ENCODE results near the gene UQCR11. TPM values are rescaled to one million over a fixed set of nuclear protein-coding genes. Genes with fewer than 3 reads are reported as not detected.

UQCR11 gene
- polyA plus RNA-seq, 3 donors: 55.6 to 731 (median 659) TPM

- H3K27ac Mint-ChIP-seq: no peak overlapping the region
- Histone ChIP-seq H3K4me1 (ENCODE audit: control insufficient read depth in 1 of 2, insufficient read depth in 2 of 2, low read length in 2 of 2) (no peaks in the 10 kb centered on the region), H3K36me3 (replicated peaks in 1 of 2; ENCODE audit: control insufficient read depth in 1 of 2, insufficient read depth in 2 of 2, low read length in 2 of 2) (peaks cover 31 to 44% of the 10 kb centered on the region in 2 donors), H3K27me3 (ENCODE audit: control insufficient read depth in 2 of 2, insufficient read depth in 2 of 2, low read length in 2 of 2) (no peaks in the 10 kb centered on the region), H3K27ac (ENCODE audit: low read depth in 1 of 2, low read length in 2 of 2) (no peak overlapping the region), H3K9me3 (replicated peaks in 1 of 2; ENCODE audit: control insufficient read depth in 1 of 2, insufficient read depth in 1 of 2, low read length in 2 of 2) (no peaks in the 10 kb centered on the region), H3K9ac (ENCODE audit: insufficient read depth, low read length, poor library complexity, severe bottlenecking) (no peak overlapping the region), H3K4me3 (replicated peaks in 1 of 3; ENCODE audit: low read depth in 2 of 3, low read length in 3 of 3) (no peak overlapping the region), H2AFZ (ENCODE audit: insufficient read depth, low read depth, low read length, poor library complexity, severe bottlenecking) (no peak overlapping the region), H3K79me2 (ENCODE audit: insufficient read depth, low read length) (no peaks in the 10 kb centered on the region), H4K20me1 (ENCODE audit: insufficient read depth, low read length) (no peaks in the 10 kb centered on the region), H3K4me2 (replicated peaks; ENCODE audit: extremely low read depth, low read length, poor library complexity, severe bottlenecking) (no peak overlapping the region)
- no peak overlapping the region for H3K4me3 Mint-ChIP-seq
- peaks cover 24 to 71% of the 10 kb centered on the region in 2 donors for H3K36me3 Mint-ChIP-seq
- no peak for DNase-seq
- peaks cover 6% of the 10 kb centered on the region for H3K4me1 Mint-ChIP-seq
- H3K9me3 Mint-ChIP-seq: peaks cover 0 to 3% (median 0%) of the 10 kb centered on the region in 7 donors
- TF ChIP-seq CTCF (IDR thresholded peaks at IDR 0.05): no peak
- WGBS (ENCODE audit: insufficient coverage): 98% methylated on average over 16 of the region's 23 CpGs
- H3K27me3 Mint-ChIP-seq (ENCODE audit: low read depth in 3 of 3): peaks cover 0 to 4% (median 0%) of the 10 kb centered on the region in 3 donors
- intact Hi-C loops (cut with micrococcal nuclease): loop anchor here in 1 of 2 donors (10.0 kb wide), 1 partner anchor 143 kb away; no protein-coding TSS in a partner anchor
Measured at GRCh38 chr19:1621574-1621973, 16.3 kb upstream of the UQCR11 start.

DNA sequence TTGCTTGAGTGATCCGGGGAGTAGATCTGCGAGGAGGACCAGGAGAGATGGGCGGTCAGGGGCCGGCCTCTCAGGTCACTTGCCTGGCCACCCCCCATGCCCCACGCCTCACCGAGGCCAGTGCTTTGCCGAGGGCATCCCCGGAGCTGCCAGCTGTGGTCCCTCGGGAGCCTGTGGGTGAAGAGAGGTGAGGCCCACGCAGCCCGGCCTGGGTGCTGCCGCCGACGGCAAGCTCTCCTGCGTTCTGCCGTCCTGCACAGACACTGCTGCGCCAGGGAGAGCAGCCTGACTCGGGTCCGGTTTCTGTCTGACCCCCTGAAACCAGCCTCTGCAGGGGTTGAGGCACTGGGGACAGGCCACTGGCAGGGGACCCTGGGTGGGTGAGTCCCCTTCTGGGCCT, 15.8 kb upstream of the UQCR11 start:
- H3K36me3 Mint-ChIP-seq: peaks cover 25 to 73% of the 10 kb centered on the region in 2 donors
- Histone ChIP-seq H3K4me1 (ENCODE audit: control insufficient read depth in 1 of 2, insufficient read depth in 2 of 2, low read length in 2 of 2) (no peaks in the 10 kb centered on the region), H3K4me2 (replicated peaks; ENCODE audit: extremely low read depth, low read length, poor library complexity, severe bottlenecking) (no peak overlapping the region), H3K79me2 (ENCODE audit: insufficient read depth, low read length) (no peaks in the 10 kb centered on the region), H3K4me3 (replicated peaks in 1 of 3; ENCODE audit: low read depth in 2 of 3, low read length in 3 of 3) (no peak overlapping the region), H3K27me3 (ENCODE audit: control insufficient read depth in 2 of 2, insufficient read depth in 2 of 2, low read length in 2 of 2) (no peaks in the 10 kb centered on the region), H3K9me3 (replicated peaks in 1 of 2; ENCODE audit: control insufficient read depth in 1 of 2, insufficient read depth in 1 of 2, low read length in 2 of 2) (no peaks in the 10 kb centered on the region), H3K36me3 (replicated peaks in 1 of 2; ENCODE audit: control insufficient read depth in 1 of 2, insufficient read depth in 2 of 2, low read length in 2 of 2) (peaks cover 31 to 44% of the 10 kb centered on the region in 2 donors), H3K27ac (ENCODE audit: low read depth in 1 of 2, low read length in 2 of 2) (no peak overlapping the region), H2AFZ (ENCODE audit: insufficient read depth, low read depth, low read length, poor library complexity, severe bottlenecking) (no peak overlapping the region), H4K20me1 (ENCODE audit: insufficient read depth, low read length) (no peaks in the 10 kb centered on the region), H3K9ac (ENCODE audit: insufficient read depth, low read length, poor library complexity, severe bottlenecking) (no peak overlapping the region)
- intact Hi-C loops (cut with micrococcal nuclease): loop anchor here in 1 of 2 donors (10.0 kb wide), 1 partner anchor 144 kb away; no protein-coding TSS in a partner anchor
- WGBS (ENCODE audit: insufficient coverage): 98% methylated on average over 19 of the region's 19 CpGs
- peaks cover 6% of the 10 kb centered on the region for H3K4me1 Mint-ChIP-seq
- H3K4me3 Mint-ChIP-seq: no peak overlapping the region
- no peak overlapping the region for H3K27ac Mint-ChIP-seq
- H3K27me3 Mint-ChIP-seq (ENCODE audit: low read depth in 3 of 3): peaks cover 0 to 4% (median 0%) of the 10 kb centered on the region in 3 donors
- no peak for DNase-seq
- peaks cover 0 to 3% (median 0%) of the 10 kb centered on the region in 7 donors for H3K9me3 Mint-ChIP-seq
- TF ChIP-seq CTCF (IDR thresholded peaks at IDR 0.05): no peak

Data from CD14-positive monocyte (primary cell).